Stimulated activated CD8-positive, alpha-beta memory T cell treated with anti-CD3 and anti-CD28 coated beads, Interleukin-4, amount 100 ng/mL, for 1 hour (primary cell): ENCODE results near the gene HOXD3.

Experiments
- DNase-seq, 2 donors: peaks; one replicate each; pipeline ENCODE4 v3.0.0-alpha.2; 2020; ENCODE audit warnings: low read depth in 2 of 2, low spot score in 1 of 2

The HOXD3 gene

GRCh38 chr2:176206136-176206535, 49.0 kb downstream of the HOXD3 start:
- DNase-seq: no peak

GRCh38 chr2:176206682-176207081, 49.6 kb downstream of the HOXD3 start:
- no peak for DNase-seq

- DNase-seq: no peak
Observed at GRCh38 chr2:176211110-176211509, 54.0 kb downstream of the HOXD3 start.

- no peak for DNase-seq
Observed at GRCh38 chr2:176212276-176212675, 55.2 kb downstream of the HOXD3 start.

GRCh38 chr2:176213406-176213805, 56.3 kb downstream of the HOXD3 start:
- no peak for DNase-seq
